Hepatic stellate cell (primary cell): ENCODE data around the gene DNMT1.
"Not testable (repeated sequence)": the region's sequence is repeated elsewhere in the genome, so short reads cannot be mapped to it uniquely, and the experiment has no call there.

ENCODE experiments used
- DNase-seq: peaks from one replicate; pipeline ENCODE4 v3.0.0; 2011; ENCODE audit warnings: low spot score

Gene DNMT1

GRCh38 chr19:10194500-10195198 lies at the start of gene DNMT1:
DNMT1 (minus strand) TSS chr19:10194953; CDS start chr19:10194899, 54 bp downstream.
- DNase-seq: peak; percentile 100

DNA sequence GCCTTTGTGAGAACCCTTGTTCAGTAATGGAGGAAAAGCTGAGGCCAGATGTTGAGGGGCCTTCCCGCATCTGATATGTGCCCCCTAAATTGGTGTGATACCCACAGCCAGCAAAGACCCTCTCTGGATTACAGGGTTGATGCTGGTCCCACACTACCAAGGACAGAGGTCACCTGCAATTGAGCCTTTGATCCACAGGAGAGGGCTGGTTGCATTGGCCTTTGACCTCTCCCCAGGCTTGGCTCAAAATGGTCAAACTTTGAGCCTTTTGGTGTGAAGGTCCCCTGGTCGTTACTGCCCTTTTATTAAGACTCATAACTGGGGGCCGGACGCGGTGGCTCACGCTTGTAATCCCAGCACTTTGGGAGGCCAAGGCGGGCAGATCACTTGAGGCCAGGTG lies 48.9 kb upstream of the DNMT1 start:
- no peak for DNase-seq

GRCh38 chr19:10241826-10242449 lies 47.2 kb upstream of the DNMT1 start:
- DNase-seq: not testable (repeated sequence)

DNA sequence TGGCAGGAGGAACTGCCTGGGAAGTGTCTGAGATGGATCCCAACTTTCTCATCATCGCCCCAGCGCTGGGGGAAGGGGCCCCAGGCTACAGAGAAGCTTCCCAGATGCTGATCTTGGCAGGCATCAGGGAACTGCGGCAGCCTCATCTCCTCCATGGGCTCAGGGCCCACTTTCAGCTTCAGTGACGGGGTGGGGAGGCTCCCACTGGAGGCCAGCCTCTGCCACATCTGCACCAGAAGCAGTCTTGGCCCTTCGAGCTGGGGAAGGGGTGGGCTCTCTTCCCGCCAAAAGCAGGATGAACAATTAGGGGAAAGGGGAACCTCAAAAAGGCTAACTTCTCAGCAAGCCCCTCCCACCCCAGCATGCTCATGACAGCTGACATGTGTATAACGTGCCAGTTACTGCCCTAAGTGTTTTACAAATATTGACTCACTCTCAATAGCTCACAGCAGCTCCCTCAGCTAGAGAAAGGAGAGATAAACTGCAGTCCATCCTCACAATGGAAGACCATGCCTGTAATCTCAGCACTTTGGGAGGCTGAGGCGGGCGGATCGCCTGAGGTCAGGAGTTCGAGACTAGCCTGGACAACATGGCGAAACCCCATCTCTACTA lies 43.5 kb upstream of the DNMT1 start:
- DNase-seq: peak; percentile 75

DNA sequence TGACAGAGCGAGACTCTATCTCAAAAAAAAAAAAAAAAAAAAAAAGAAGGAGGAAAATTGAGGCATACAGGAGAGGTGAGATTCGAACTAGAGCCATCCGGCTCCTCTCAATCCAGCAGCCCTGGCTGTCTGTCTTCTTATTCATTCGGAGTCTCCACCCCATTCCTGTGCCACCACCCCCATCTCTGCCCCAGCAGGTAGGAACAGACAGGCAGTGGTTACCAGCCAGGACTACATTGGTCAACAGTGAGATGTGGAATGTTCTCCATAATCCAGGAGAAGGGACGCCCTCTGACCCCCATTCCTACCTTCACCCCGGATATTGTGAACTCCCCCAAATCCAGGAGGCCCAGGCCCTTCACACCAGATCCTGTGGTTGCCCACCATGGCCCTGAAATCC lies 42.9 kb upstream of the DNMT1 start:
- DNase-seq: no peak

GRCh38 chr19:10235409-10235808 lies 40.7 kb upstream of the DNMT1 start:
- not testable (repeated sequence) for DNase-seq

GRCh38 chr19:10235003-10235402 lies 40.2 kb upstream of the DNMT1 start:
- DNase-seq: no peak

DNA sequence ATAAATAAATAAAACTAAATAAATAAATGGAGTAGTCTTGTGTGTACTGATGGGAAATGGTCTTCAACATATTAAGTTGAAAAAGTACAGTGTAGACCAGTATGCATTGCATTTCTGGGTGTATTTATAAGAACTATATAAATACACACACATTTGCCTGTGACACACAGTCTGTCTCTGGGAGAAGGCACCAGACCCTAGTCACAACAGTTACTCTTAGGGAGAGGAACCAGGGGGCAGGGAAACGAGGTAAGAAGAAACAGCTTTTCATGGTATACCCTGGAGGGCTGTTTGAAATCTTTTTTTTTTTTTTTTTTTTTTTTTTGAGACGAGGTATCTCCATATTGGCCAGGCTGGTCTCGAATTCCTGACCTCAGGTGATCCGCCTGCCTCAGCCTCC lies 39.2 kb upstream of the DNMT1 start:
- no peak for DNase-seq

GRCh38 chr19:10231612-10232228 lies 37.0 kb upstream of the DNMT1 start:
- no peak for DNase-seq

- peak; percentile 90 for DNase-seq
Observed at GRCh38 chr19:10230861-10231611, 36.3 kb upstream of the DNMT1 start, which contains the start of gene S1PR2. S1PR2 (minus strand) TSS chr19:10231331; CDS start chr19:10224905, 6,426 bp downstream.

GRCh38 chr19:10230173-10230860 lies 35.6 kb upstream of the DNMT1 start:
- DNase-seq: peak; percentile 73

DNA sequence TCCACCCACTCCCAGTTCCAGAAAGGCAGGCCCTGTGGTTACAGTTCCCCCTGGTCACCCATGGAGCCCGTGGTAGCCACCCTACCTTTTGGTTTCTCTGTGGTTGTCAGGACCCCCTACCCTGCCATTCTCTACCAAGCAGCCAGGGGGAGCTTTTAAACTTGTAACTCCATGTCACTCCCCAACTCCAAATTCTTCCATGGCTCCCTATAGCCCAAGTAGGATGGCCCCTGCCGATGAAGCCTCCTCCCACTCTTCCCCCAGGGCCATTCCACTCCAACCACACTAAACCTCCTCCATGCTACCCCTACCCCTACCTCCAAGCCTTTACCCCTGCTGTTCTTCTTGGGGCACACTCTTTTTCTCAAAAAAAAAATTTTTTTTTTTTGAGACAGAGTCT lies 34.2 kb upstream of the DNMT1 start:
- DNase-seq: peak; percentile 65

- DNase-seq: no peak
Observed at GRCh38 chr19:10228393-10228792, 33.6 kb upstream of the DNMT1 start.

DNA sequence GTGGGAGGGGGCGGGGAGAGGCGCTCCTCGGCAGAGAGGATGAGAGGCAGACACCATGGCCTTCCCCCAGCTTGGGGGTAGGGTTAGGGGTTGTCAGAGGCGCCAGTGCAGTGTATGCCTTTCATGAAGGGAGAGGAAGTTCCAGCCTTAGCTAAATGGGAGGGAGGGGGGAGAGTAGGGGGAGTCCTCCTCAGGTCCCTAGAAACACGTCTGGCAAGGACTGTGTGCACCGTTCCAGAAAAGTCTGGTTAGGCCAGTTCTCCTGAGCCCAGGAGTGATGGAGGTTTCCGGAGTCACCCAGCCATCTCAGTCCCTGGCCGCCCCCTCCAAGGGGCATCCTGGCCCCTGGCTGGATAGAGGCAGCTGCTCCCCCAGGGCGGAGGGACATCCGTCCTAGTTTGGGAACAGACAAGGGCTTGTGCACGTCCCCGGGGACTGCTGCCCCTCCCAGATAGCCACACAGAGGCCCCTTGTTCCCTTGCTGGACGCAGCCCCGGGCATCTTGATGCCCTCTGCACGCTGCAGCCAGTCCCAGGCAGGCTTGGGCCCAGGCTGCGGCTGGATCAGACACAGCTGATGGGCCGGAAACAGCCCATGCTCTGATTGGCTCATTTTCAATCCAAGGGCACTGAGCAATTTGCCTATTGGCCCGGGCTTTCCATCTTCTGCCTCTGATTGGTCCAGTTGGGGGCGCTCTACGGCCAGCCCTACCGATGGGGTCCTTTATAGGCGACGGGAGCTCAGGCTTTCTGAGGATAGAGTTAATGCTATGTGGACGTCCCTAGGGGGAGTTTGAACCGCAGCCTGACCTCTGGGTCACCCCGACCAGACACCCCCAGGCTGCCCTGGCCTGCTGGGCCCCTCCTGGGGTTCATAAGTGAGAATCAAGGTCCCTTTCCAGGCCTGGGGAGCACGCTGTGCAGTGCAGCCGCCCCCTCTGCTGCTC lies 32.5 kb upstream of the DNMT1 start:
- DNase-seq: peak; percentile 42

DNA sequence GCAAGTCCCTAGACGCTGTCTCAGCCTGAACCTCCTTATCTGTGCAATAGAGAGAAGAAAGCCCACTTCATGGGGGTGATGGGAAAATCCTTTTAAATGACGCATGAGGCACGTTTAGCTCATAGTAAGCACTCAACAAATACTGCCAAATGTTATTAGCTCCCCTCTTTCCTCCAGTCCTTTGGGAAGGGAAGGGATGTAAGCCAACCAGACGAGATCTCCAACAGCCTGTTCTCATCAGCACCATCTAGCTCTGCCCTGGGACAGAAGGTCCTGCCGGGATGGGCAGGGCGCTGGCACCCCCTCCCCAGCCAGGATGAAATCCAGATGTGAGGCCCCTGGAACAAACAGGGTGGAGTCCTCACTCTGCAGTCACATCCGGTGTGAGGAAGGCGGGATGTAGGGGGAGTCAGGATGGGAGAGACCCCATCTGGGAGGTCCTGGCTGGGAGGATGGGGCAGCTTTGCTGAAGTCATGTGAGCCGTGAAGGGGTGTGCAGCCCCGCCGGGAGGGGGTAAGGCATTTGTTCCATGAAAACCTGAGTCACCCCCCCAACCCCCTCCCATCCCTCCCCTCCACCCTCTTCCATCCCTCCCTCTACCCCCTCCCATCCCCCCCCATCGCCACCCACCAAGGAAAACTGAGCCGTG lies 31.7 kb upstream of the DNMT1 start:
- DNase-seq: peak; percentile 42

- DNase-seq: no peak
Observed at GRCh38 chr19:10226021-10226375, 31.2 kb upstream of the DNMT1 start.

- no peak for DNase-seq
Observed at GRCh38 chr19:10224337-10224736, 29.6 kb upstream of the DNMT1 start.

DNA sequence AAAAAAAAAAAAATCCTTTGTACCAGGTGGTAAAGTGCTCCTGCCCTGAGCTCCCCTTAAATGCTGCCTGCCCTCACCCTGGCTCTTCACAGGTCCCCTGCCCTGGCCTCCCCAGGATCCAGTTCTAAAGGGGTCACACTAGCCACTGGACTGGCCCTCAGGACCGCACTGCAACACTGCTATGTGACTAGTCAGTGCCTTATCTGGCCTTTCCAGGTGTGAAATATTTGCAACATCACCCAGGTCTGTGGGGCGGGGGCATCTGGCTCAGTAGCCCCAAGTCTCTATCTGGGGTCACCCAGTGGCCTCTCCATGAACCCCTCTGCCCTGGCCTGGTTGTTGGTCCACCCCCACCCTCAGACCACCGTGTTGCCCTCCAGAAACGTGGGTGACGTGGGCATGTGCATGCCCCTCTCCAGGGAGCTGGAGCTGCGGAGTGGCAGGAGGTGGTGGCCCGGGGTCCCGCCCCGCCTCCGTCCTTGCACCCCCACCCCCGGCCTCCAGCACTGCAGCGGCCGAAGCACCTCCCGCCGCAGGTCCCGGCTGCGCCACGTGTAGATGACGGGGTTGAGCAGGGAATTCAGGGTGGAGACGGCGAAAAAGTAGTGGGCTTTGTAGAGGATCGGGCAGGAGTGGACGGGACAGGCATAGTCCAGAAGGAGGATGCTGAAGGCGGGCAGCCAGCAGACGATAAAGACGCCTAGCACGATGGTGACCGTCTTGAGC lies 28.9 kb upstream of the DNMT1 start:
- DNase-seq: no peak

- no peak for DNase-seq
Observed at GRCh38 chr19:10222201-10222890, 27.6 kb upstream of the DNMT1 start.
